HG03045 (cell line): ENCODE results near the gene OLFML1.

Source experiments
- ATAC-seq: cut with Tn5 transposase; IDR thresholded peaks from one replicate; pipeline ENCODE4 v1.9.1; 2021; ENCODE audit warnings: mild to moderate bottlenecking, moderate library complexity; ENCODE audit not compliant: unreplicated experiment

Gene OLFML1

GRCh38 chr11:7473717-7474116, 11.6 kb upstream of the OLFML1 start:
- peak; percentile 77 for ATAC-seq

- no peak for ATAC-seq
These were observed 5.2 kb upstream of the OLFML1 start for GRCh38 chr11:7480113-7480512.

GRCh38 chr11:7484131-7484530, 1.2 kb upstream of the OLFML1 start:
- no peak for ATAC-seq

- ATAC-seq: no peak
These were observed 661 bp upstream of the OLFML1 start for GRCh38 chr11:7484645-7485044.

DNA sequence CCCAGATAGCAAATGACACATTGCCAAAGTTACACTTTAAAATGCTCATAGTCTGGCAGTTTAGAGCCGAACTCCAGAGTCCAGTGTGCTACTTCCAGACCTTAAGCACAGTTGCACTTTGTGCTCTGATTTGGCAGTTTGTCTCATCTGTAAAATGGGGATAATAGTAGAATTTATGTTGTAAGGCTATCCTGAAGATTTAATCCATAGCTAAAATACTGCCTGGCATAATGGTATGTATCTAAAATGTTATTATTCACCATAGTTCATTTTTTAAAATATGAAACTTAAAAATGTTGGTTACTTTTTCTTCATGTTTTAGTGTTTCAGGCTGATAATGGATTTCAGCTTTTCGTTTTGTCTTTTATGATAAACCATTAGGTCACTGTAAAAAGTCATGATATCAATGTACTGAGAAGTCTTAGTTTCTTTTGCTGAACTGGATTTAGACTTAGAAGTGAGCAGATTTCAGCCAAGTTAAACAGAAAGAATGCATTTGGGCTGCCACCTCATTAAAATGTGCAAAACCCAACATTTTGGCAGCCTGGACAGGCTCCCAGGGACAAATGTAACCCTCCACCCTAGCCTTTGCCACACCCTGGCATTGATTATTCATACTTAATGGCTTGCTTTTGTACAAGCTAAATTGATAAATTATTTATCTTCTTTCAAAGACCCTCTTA, 933 bp downstream of the OLFML1 start:
- no peak for ATAC-seq

GRCh38 chr11:7486781-7487140, 1.5 kb downstream of the OLFML1 start:
- ATAC-seq: no peak

GRCh38 chr11:7487360-7487759, 2.1 kb downstream of the OLFML1 start:
- no peak for ATAC-seq

GRCh38 chr11:7488681-7489080, 3.4 kb downstream of the OLFML1 start:
- no peak for ATAC-seq

- ATAC-seq: no peak
These were observed 4.1 kb downstream of the OLFML1 start for GRCh38 chr11:7489376-7489775.

- no peak for ATAC-seq
These were observed 4.7 kb downstream of the OLFML1 start for GRCh38 chr11:7490054-7490453.

DNA sequence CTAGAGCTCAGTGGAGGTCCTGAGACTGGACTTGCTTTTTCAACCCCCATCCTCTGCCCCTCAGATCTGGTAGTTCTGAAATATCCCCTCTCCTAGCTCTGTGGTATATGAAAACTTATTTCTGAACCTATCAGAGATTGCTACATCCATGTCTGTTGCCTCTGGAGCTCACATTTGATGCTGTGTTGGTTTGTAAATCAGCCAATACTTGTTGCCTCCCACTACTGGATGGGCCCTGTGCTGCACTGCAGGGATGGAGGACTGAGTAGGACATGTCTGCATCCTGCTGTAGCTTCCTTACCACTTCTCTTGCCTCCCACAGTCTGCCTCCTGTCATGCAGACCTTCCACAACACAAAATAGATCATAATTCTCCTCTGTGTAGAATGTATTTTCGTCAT, 5.2 kb downstream of the OLFML1 start:
- ATAC-seq: no peak

- ATAC-seq: no peak
These were observed 6.9 kb downstream of the OLFML1 start for GRCh38 chr11:7492253-7492652.

DNA sequence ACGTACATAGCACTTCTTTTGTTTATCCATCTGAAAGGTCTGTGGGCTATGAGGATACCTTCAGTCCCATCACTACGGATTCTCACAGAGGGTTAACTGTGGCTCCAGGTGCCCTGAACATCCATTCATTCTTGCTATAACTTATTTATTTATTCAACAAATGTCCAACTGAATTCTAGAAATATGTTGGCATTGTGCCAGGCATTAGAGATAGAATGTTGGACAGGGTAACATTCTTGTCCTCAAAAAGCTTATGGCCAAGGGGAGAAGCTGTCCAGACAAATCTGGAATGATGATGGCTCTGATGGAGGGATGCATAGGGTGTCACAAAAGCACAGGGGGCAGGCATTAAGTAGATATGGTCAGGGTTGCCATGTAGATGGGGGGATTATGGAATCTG, 8.4 kb downstream of the OLFML1 start:
- ATAC-seq: no peak

DNA sequence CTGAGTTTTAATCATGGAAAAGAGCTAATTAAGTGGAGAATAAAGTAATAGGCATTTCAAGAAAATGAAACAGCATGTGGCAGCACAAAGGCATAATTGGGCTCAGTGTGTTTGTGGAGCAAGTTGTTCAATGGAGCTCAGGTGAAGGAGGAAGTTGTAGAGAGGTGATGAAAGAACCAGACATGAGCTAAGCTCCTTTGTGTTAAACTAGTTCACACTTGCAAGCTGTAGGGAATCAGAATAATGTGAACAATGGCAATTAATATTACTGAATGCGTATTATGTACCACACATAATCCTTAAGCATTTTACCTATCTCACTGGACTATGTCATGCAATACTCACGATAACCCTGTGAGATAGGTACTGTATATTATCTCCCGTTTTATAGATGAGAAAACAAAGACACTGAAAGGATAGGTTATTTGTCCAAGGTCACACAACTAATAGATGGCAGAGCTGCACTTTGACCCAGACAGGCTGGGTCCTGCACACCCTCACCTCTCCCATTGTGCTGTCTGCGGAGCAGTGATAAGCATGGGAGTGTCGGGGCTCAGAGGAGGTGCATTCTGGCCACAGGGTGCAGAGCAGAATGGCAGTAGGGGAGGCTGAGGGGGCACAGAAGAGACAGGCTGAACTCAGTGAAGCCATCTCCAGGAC, 8.9 kb downstream of the OLFML1 start:
- no peak for ATAC-seq

- peak; percentile 78 for ATAC-seq
These were observed 10.7 kb downstream of the OLFML1 start for GRCh38 chr11:7495882-7496551.

GRCh38 chr11:7498193-7498592, 12.9 kb downstream of the OLFML1 start:
- ATAC-seq: no peak

DNA sequence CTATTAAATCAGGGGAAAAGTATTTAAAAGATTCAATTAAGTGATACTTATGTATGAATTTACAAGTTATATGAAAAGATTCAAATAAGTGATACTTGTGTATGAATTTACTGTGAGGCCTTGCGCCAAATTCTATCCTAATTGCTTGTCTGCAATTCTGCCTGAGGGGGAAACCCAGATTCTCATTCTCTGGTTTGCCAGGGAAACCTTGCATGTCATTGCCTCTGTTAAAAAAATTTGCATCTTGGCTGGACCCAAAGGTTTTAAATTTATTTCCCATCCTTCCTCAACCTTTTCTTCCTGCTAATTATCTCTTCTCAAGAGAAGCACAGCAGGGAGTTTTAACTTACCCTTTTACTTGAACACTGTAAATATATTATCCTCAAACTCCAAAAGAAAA, 13.8 kb downstream of the OLFML1 start:
- ATAC-seq: no peak

GRCh38 chr11:7500251-7500650, 14.9 kb downstream of the OLFML1 start:
- ATAC-seq: no peak

DNA sequence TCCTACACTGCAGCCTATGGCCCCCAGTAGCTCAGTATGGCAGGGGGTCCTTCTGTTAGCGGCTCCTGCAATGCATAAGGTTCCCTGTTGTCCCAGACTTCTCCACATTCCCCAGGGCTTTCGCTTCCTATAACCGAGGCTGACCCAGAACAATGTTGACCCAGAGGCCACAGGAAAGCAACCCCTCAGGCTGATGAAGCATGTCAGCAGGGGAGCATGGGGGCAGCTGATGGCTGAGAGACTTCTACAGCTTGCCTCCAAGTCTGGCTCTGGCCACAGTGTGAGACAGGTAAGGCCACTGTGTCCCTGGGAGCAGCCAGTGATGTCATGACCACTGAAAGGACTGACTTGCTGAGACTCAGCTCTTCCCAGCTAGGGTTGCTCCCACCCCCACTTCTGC, 15.9 kb downstream of the OLFML1 start:
- ATAC-seq: no peak

- no peak for ATAC-seq
These were observed 16.6 kb downstream of the OLFML1 start for GRCh38 chr11:7501894-7502293.

DNA sequence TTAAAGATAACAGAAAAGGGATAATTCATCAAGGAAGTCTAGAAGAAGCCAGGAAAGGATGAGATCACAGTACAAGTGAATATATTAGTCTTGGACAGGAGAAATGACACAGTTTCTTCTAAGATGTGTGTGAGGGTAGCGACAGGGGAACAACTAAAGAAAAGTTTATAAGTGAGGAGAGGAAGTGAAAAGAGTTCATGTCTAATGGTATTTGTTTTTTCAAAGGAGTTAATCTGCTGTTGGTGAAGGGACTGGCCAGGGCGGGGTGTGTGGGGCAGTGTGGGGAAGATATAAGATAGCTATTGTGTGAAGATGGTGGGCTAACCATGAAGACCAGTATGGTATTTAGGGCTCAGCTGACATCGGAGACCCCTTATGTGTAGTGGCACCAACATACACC, 20.9 kb downstream of the OLFML1 start:
- no peak for ATAC-seq

- no peak for ATAC-seq
These were observed 22.8 kb downstream of the OLFML1 start for GRCh38 chr11:7508087-7508486.
